RWPE2 (cell line): Measurements from ENCODE around the gene ARPC1A.

ENCODE experiments used
- ATAC-seq: fragments of 200-7000 bp; cut with Tn5 transposase; 3 replicates; pipeline ENCODE4 v1.9.1; 2021; ENCODE audit warnings: low read depth
- DNase-seq: peaks from one replicate; pipeline ENCODE4 v3.0.0-alpha.2; 2020; ENCODE audit warnings: low spot score
- H3K27ac ChIP-seq: fragments of 450-650 bp; 2 replicates; pipeline ENCODE4 v1.5.1; 2017; ENCODE audit warnings: mild to moderate bottlenecking; ENCODE audit not compliant: poor library complexity, severe bottlenecking
- H3K27me3 ChIP-seq: fragments of 250-450 bp; sonication (Bioruptor Pico); 2 replicates; pipeline ENCODE4 v1.5.1; 2021; ENCODE audit warnings: mild to moderate bottlenecking, moderate library complexity; ENCODE audit not compliant: insufficient read depth, poor library complexity, severe bottlenecking
- H3K36me3 ChIP-seq: fragments of 250-450 bp; sonication (Bioruptor Pico); 2 replicates; pipeline ENCODE4 v1.5.1; 2020; ENCODE audit warnings: low read depth, mild to moderate bottlenecking, moderate library complexity
- H3K4me1 ChIP-seq: fragments of 250-450 bp; sonication (Bioruptor Pico); 2 replicates; pipeline ENCODE4 v1.5.1; 2021; ENCODE audit warnings: mild to moderate bottlenecking, moderate library complexity; ENCODE audit not compliant: insufficient read depth, poor library complexity, severe bottlenecking
- H3K4me3 ChIP-seq: fragments of 250-450 bp; sonication (Bioruptor Pico); 2 replicates; pipeline ENCODE4 v1.5.1; 2021; ENCODE audit warnings: mild to moderate bottlenecking, moderate library complexity; ENCODE audit not compliant: severe bottlenecking
- H3K9me3 ChIP-seq: fragments of 250-450 bp; sonication (Bioruptor Pico); 2 replicates; pipeline ENCODE4 v1.5.1; 2021; ENCODE audit warnings: mild to moderate bottlenecking, moderate library complexity; ENCODE audit not compliant: severe bottlenecking
- CTCF ChIP-seq: fragments of 450-650 bp; IDR thresholded peaks from one replicate; pipeline ENCODE4 v1.5.1; 2017; ENCODE audit warnings: mild to moderate bottlenecking, moderate library complexity; ENCODE audit not compliant: poor library complexity, severe bottlenecking

Gene ARPC1A

DNA sequence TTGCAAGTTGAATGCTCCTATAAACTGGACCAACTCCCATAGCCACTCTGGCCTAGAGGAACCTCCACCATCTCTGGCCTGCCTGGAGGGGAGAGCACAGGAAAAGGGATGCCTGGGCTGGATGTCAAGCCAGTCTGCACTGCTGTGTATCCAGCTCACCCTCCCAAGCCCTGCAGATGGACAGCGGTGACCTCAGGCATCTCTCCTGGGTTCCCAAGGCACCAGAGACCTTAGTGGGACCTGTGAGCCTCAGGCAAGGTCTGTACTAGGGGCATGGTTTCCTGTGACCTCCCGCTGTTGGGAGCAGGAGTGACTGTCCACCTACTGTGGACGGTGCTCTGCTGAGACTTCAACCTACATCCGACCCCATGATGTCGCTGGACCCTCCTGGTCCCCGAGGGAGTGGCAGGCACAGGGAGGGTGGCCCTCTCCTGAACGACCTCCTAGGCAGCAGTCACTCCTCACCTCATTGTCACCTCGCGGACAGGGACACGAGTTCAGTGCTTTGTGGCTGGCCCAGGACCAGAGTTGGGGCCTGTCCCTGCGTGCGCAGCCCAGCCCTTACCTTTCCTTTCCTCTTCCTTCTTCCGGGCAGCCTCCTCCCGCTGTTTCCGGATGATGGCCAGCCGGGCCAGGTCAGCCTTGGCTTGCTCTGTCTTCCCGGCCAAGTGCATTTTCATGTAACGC, 71.7 kb downstream of the ARPC1A start:
- H3K27me3 ChIP-seq, result no peaks in the 10 kb centered on the region
- no peaks in the 10 kb centered on the region for H3K4me1 ChIP-seq
- no peak for TF ChIP-seq CTCF
- H3K27ac ChIP-seq, result no peak overlapping the region
- ATAC-seq, result 0 out of 3 replicates have a peak, but pooled peaks have one; percentile 6
- H3K4me3 ChIP-seq, result no peak overlapping the region
- H3K36me3 ChIP-seq, result peaks cover 90% of the 10 kb centered on the region
- H3K9me3 ChIP-seq, result no peaks in the 10 kb centered on the region
- DNase-seq, result no peak

- ATAC-seq, result no peak
- no peaks in the 10 kb centered on the region for H3K27me3 ChIP-seq
- H3K36me3 ChIP-seq, result peaks cover 89% of the 10 kb centered on the region
- no peak for TF ChIP-seq CTCF
- no peak overlapping the region for H3K27ac ChIP-seq
- H3K9me3 ChIP-seq, result no peaks in the 10 kb centered on the region
- no peak for DNase-seq
- no peak overlapping the region for H3K4me3 ChIP-seq
- H3K4me1 ChIP-seq, result no peaks in the 10 kb centered on the region
Observed at GRCh38 chr7:99398891-99399445, 73.3 kb downstream of the ARPC1A start.

DNA sequence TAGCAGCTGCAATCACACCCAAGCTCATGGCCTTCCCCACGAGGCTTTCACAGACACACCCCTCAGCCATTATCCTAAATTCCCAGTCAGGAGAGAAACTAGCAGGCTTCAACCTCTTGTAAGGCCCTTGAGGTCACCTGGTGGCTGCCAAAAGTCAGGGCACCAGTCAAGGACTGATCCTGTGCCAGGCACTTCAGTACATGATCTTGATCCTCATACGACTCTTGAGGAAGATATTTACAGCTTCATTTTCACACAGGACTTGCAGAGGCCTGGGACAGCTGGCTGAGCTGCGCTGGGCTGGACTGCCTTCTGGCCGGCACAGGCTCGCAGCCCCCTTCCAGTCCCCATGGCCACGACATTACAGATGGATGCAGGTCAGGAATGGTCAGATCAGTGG, 73.9 kb downstream of the ARPC1A start:
- ATAC-seq (no peak), DNase-seq (no peak)
- Histone ChIP-seq H3K36me3 (peaks cover 92% of the 10 kb centered on the region), H3K4me3 (no peak overlapping the region), H3K27me3 (no peaks in the 10 kb centered on the region), H3K9me3 (no peaks in the 10 kb centered on the region), H3K4me1 (no peaks in the 10 kb centered on the region), H3K27ac (no peak overlapping the region)
- TF ChIP-seq CTCF, result no peak

- H3K9me3 ChIP-seq, result no peaks in the 10 kb centered on the region
- no peak overlapping the region for H3K27ac ChIP-seq
- peaks cover 80% of the 10 kb centered on the region for H3K36me3 ChIP-seq
- no peak for DNase-seq
- ATAC-seq, result no peak
- TF ChIP-seq CTCF, result no peak
- no peaks in the 10 kb centered on the region for H3K27me3 ChIP-seq
- peaks cover 6% of the 10 kb centered on the region for H3K4me1 ChIP-seq
- no peak overlapping the region for H3K4me3 ChIP-seq
Observed at GRCh38 chr7:99402854-99403253, 77.2 kb downstream of the ARPC1A start.

GRCh38 chr7:99403764-99404163, 78.1 kb downstream of the ARPC1A start:
- Histone ChIP-seq H3K36me3 (peaks cover 75% of the 10 kb centered on the region), H3K4me1 (peaks cover 6% of the 10 kb centered on the region), H3K27me3 (no peaks in the 10 kb centered on the region), H3K4me3 (no peak overlapping the region), H3K9me3 (no peaks in the 10 kb centered on the region), H3K27ac (no peak overlapping the region)
- TF ChIP-seq CTCF, result no peak
- no peak for DNase-seq
- no peak for ATAC-seq
